HepG2 (cell line): Measurements from ENCODE around the gene MORC3. TPM values are rescaled to one million over a fixed set of nuclear protein-coding genes. Genes with fewer than 3 reads are reported as not detected.
A peak's percentile ranks its signal among the peaks of the same experiment; 100 is the strongest.

Experiments
- ASH2L ChIP-seq: fragments of 300-600, 200-600 bp; sonication (generic); IDR thresholded peaks from 2 replicates; pipeline ENCODE4 v1.7.0; 2017; ENCODE audit warnings: low read depth, mild to moderate bottlenecking, moderate library complexity, mixed read lengths, low read length; ENCODE audit not compliant: insufficient read length
- CREB1 ChIP-seq, 2 experiments: fragments of 450-650 bp in 1 of 2; IDR thresholded peaks; 2 replicates each; pipeline ENCODE4 v1.6.1; 2016 to 2017; ENCODE audit warnings: control low read depth in 1 of 2, mild to moderate bottlenecking in 1 of 2, missing compliant biosample characterization in 1 of 2, missing genetic modification characterization in 1 of 2
- GMEB2 ChIP-seq: IDR thresholded peaks from 2 replicates; pipeline ENCODE4 v1.6.1; 2016; ENCODE audit warnings: missing biosample characterization, missing genetic modification reagents, low read depth
- IRF2 ChIP-seq: IDR thresholded peaks from 2 replicates; pipeline ENCODE4 v1.6.1; 2018; ENCODE audit warnings: missing genetic modification reagents, missing compliant biosample characterization
- KDM1A ChIP-seq: IDR thresholded peaks from 2 replicates; pipeline ENCODE4 v1.6.1; 2016; ENCODE audit warnings: missing compliant biosample characterization
- SIN3A ChIP-seq: IDR thresholded peaks from 2 replicates; pipeline ENCODE4 v1.6.1; 2011; ENCODE audit warnings: low read depth, mild to moderate bottlenecking, control low read depth, low read length, borderline replicate concordance
- SKI ChIP-seq: fragments of 450-650 bp; IDR thresholded peaks from one replicate; pipeline ENCODE4 v1.6.1; 2018; ENCODE audit warnings: mild to moderate bottlenecking; ENCODE audit not compliant: partially characterized antibody
- SOX13 ChIP-seq, 3 experiments: fragments of 450-650 bp in 1 of 3; sonication (generic) in 1 of 3; formaldehyde crosslinking in 1 of 3; IDR thresholded peaks in 2 of 3; conservative IDR thresholded peaks in 1 of 3; 2 replicates each; pipeline versions ENCODE4 v1.5.0 to v1.6.1; 2016 to 2020; ENCODE audit warnings: antibody characterized with exemption in 1 of 3, mild to moderate bottlenecking in 1 of 3, missing compliant biosample characterization in 1 of 3, missing genetic modification reagents in 1 of 3, moderate library complexity in 1 of 3
- ZNF101 ChIP-seq: sonication (generic); formaldehyde crosslinking; IDR thresholded peaks from 2 replicates; pipeline ENCODE4 v1.4.0; 2020; ENCODE audit warnings: mild to moderate bottlenecking, low read depth, missing genetic modification reagents, borderline replicate concordance
- ZNF230 ChIP-seq: sonication (generic); formaldehyde crosslinking; IDR thresholded peaks from 2 replicates; pipeline ENCODE4 v1.4.0; 2020; ENCODE audit warnings: mild to moderate bottlenecking, missing genetic modification reagents
- ZNF234 ChIP-seq: sonication (generic); formaldehyde crosslinking; conservative IDR thresholded peaks from 2 replicates; pipeline ENCODE4 v1.5.1; 2020; ENCODE audit warnings: mild to moderate bottlenecking, missing genetic modification reagents
- ZNF510 ChIP-seq: sonication (generic); formaldehyde crosslinking; IDR thresholded peaks from 2 replicates; pipeline ENCODE4 v1.4.0; 2020; ENCODE audit warnings: low read depth, mild to moderate bottlenecking, missing genetic modification reagents
- ZNF552 ChIP-seq: sonication (generic); formaldehyde crosslinking; IDR thresholded peaks from 2 replicates; pipeline ENCODE4 v1.9.0; 2022; ENCODE audit warnings: missing genetic modification reagents, mild to moderate bottlenecking, borderline replicate concordance
- ZNF660 ChIP-seq: sonication (generic); formaldehyde crosslinking; IDR thresholded peaks from 2 replicates; pipeline ENCODE4 v1.5.1; 2020; ENCODE audit warnings: mild to moderate bottlenecking, low read depth, missing genetic modification reagents, borderline replicate concordance
- ZNF703 ChIP-seq: sonication (generic); formaldehyde crosslinking; IDR thresholded peaks from 2 replicates; pipeline ENCODE4 v1.5.1; 2020; ENCODE audit warnings: missing genetic modification reagents, mild to moderate bottlenecking, moderate library complexity, borderline replicate concordance
- ZNF775 ChIP-seq: sonication (generic); formaldehyde crosslinking; IDR thresholded peaks from 2 replicates; pipeline ENCODE4 v1.4.0; 2020; ENCODE audit warnings: missing genetic modification reagents, mild to moderate bottlenecking, moderate library complexity, borderline replicate concordance
- ZSCAN30 ChIP-seq: sonication (generic); formaldehyde crosslinking; IDR thresholded peaks from 2 replicates; pipeline ENCODE4 v1.5.0; 2020; ENCODE audit warnings: mild to moderate bottlenecking, missing genetic modification reagents
- polyA plus RNA-seq, 8 experiments: library from polyadenylated mRNA; depleted of rRNA in 3 of 8; stranded (reverse) in 7 of 8; unstranded in 1 of 8; fragments of >200 nt; fragmentation: Illumina TruSeq in 4 of 8; extraction: Trizol in 4 of 8; gene quantifications; 2 replicates each; pipeline versions ENCODE4 v1.2.1 to v1.2.3, GENCODE V29; 2011 to 2016; ENCODE audit warnings: low read depth in 4 of 8, missing spikeins in 1 of 8, mixed read lengths in 1 of 8; ENCODE audit not compliant: insufficient read depth in 1 of 8
- total RNA-seq, 5 experiments: library from RNA; depleted of rRNA; stranded (reverse); fragments of >200 nt; fragmentation: Illumina TruSeq; extraction: Trizol; gene quantifications; 2 replicates each; pipeline ENCODE4 v1.2.3, GENCODE V29; 2016; ENCODE audit warnings: low read depth in 1 of 5
- TF ChIP-seq, protein P1 (sequence below): sonication (generic); formaldehyde crosslinking; IDR thresholded peaks from 2 replicates; pipeline ENCODE4 v1.5.0; 2020; ENCODE audit warnings: mild to moderate bottlenecking, missing genetic modification reagents
- TF ChIP-seq, protein P2 (sequence below): sonication (generic); formaldehyde crosslinking; IDR thresholded peaks from 2 replicates; pipeline ENCODE4 v1.5.0; 2020; ENCODE audit warnings: missing genetic modification reagents
- TF ChIP-seq, protein P3 (sequence below): sonication (generic); formaldehyde crosslinking; IDR thresholded peaks from 2 replicates; pipeline ENCODE4; 2020; ENCODE audit warnings: missing genetic modification reagents, mild to moderate bottlenecking, borderline replicate concordance
- TF ChIP-seq, protein P4 (sequence below): sonication (generic); formaldehyde crosslinking; IDR thresholded peaks from 2 replicates; pipeline ENCODE4 v1.8.0; 2022; ENCODE audit warnings: missing genetic modification reagents, low read depth, mild to moderate bottlenecking, borderline replicate concordance

Gene MORC3
- total and polyA plus RNA-seq, 2 of the 13 experiments (the other 11 are each of a cell fraction or from before 2014, with no cell fraction given), result 12.9 to 19.5 TPM

DNA sequence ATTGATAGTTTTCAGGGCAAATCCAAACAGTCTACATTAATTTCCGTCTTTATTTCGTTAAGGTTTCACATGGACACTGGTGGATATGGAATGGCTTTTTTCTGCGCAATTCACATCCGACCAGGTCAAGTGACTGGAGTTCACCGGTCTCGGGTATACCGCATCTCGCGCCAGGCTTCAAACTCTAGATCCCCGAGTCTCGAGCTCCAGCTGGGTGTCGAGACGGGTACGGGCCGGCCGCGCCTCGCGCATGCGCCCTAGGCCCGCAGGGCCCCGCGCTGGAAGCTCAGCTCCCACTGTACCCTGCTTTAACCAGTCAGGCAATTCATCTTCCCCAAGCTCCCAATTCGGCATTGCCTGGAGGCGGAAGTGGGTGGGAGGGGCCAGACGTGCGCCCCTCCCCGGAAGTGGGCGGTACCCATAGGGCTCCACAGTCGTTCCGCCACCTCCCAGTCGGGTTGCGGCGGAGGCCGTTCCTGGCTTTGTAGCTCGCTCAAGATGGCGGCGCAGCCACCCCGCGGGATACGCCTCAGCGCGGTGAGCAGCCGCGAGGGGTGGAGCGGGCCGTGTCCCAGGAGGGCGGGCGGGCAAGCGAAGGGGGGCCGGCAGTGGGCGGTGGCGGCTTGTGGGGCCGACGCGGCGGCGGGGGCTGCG is at the start of gene MORC3 (continued):
- TF ChIP-seq, protein P1, sequence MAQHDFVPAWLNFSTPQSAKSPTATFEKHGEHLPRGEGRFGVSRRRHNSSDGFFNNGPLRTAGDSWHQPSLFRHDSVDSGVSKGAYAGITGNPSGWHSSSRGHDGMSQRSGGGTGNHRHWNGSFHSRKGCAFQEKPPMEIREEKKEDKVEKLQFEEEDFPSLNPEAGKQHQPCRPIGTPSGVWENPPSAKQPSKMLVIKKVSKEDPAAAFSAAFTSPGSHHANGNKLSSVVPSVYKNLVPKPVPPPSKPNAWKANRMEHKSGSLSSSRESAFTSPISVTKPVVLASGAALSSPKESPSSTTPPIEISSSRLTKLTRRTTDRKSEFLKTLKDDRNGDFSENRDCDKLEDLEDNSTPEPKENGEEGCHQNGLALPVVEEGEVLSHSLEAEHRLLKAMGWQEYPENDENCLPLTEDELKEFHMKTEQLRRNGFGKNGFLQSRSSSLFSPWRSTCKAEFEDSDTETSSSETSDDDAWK (CRISPR knock-in tag), result no peak
- no peak for TF ChIP-seq ZSCAN30 (CRISPR knock-in tag)
- no peak for TF ChIP-seq ZNF230 (CRISPR knock-in tag)
- TF ChIP-seq ZNF775 (CRISPR knock-in tag), result no peak
- no peak for TF ChIP-seq KDM1A
- TF ChIP-seq, protein P2, sequence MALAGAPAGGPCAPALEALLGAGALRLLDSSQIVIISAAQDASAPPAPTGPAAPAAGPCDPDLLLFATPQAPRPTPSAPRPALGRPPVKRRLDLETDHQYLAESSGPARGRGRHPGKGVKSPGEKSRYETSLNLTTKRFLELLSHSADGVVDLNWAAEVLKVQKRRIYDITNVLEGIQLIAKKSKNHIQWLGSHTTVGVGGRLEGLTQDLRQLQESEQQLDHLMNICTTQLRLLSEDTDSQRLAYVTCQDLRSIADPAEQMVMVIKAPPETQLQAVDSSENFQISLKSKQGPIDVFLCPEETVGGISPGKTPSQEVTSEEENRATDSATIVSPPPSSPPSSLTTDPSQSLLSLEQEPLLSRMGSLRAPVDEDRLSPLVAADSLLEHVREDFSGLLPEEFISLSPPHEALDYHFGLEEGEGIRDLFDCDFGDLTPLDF, result no peak
- no peak for TF ChIP-seq SKI
- TF ChIP-seq ZNF552 (CRISPR knock-in tag), result no peak
- peak; percentile 45; the same call in 1 of the 2 replicates for TF ChIP-seq CREB1 (IDR thresholded peaks at IDR 0.05)
- TF ChIP-seq CREB1 (CRISPR knock-in tag; IDR thresholded peaks at IDR 0.05), result no peak
- no peak for TF ChIP-seq ASH2L
- TF ChIP-seq SIN3A, result peak; percentile 60; the same call in 1 of the 2 replicates
- TF ChIP-seq ZNF234 (CRISPR knock-in tag), result no peak
- no peak for TF ChIP-seq ZNF510
- TF ChIP-seq ZNF101 (CRISPR knock-in tag), result no peak
- TF ChIP-seq IRF2 (CRISPR knock-in tag), result 0 out of 2 replicates have a peak, but pooled peaks have one; percentile 17
- no peak; the same call in 1 of the 2 replicates for TF ChIP-seq ZNF703 (CRISPR knock-in tag)
- no peak for TF ChIP-seq SOX13 (IDR thresholded peaks at IDR 0.05)
- TF ChIP-seq SOX13 (CRISPR knock-in tag; conservative IDR thresholded peaks at IDR 0.05 in 1 of 2, IDR thresholded peaks at IDR 0.05 in 1 of 2), result peak in 1 of 2 experiments; percentile 24; a peak in 1 of 4 replicates
- TF ChIP-seq ZNF660 (CRISPR knock-in tag), result no peak
- no peak for TF ChIP-seq GMEB2 (CRISPR knock-in tag)
- TF ChIP-seq, protein P3, sequence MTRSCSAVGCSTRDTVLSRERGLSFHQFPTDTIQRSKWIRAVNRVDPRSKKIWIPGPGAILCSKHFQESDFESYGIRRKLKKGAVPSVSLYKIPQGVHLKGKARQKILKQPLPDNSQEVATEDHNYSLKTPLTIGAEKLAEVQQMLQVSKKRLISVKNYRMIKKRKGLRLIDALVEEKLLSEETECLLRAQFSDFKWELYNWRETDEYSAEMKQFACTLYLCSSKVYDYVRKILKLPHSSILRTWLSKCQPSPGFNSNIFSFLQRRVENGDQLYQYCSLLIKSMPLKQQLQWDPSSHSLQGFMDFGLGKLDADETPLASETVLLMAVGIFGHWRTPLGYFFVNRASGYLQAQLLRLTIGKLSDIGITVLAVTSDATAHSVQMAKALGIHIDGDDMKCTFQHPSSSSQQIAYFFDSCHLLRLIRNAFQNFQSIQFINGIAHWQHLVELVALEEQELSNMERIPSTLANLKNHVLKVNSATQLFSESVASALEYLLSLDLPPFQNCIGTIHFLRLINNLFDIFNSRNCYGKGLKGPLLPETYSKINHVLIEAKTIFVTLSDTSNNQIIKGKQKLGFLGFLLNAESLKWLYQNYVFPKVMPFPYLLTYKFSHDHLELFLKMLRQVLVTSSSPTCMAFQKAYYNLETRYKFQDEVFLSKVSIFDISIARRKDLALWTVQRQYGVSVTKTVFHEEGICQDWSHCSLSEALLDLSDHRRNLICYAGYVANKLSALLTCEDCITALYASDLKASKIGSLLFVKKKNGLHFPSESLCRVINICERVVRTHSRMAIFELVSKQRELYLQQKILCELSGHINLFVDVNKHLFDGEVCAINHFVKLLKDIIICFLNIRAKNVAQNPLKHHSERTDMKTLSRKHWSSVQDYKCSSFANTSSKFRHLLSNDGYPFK (CRISPR knock-in tag), result peak; percentile 68; the same call in 1 of the 2 replicates
- TF ChIP-seq, protein P4, sequence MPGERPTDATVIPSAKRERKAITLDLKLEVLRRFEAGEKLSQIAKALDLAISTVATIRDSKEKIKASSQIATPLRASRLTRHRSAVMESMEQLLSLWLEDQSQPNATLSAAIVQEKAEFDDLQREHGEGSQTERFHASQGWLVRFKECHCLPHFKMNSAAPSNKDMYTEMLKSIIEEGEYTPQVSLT, result no peak
